Heart left ventricle (tissue), 16 donors: Measurements from ENCODE around the gene GRIA1. TPM values are rescaled to one million over a fixed set of nuclear protein-coding genes. Genes with fewer than 3 reads are reported as not detected.

Experiments used
- ATAC-seq, 4 donors: fragments of 200-7000 bp; cut with Tn5 transposase; one replicate each; pipeline ENCODE4 v1.9.1; 2020 to 2022; ENCODE audit warnings: moderate library complexity in 4 of 4, mild to moderate bottlenecking in 3 of 4, moderate number of reproducible peaks in 1 of 4
- DNase-seq, 5 donors: peaks; one replicate each; pipeline ENCODE4 v3.0.0-alpha.2; 2020
- H3K27ac ChIP-seq, 12 donors: fragments of 200-600 bp; sonication (generic) in 4 of 12; one replicate each; pipeline versions ENCODE4 v1.5.0 to v1.8.0; 2016 to 2022; ENCODE audit warnings: mild to moderate bottlenecking in 2 of 12
- H3K27me3 ChIP-seq, 9 donors: fragments of 200-600 bp; sonication (generic) in 2 of 9; one replicate each; pipeline versions ENCODE4 v1.5.1 to v1.8.0; 2016 to 2022; ENCODE audit warnings: mild to moderate bottlenecking in 3 of 9
- H3K36me3 ChIP-seq, 9 donors: fragments of 200-600 bp; sonication (generic) in 2 of 9; one replicate each; pipeline versions ENCODE4 v1.5.0 to v1.8.0; 2018 to 2022; ENCODE audit warnings: mild to moderate bottlenecking in 2 of 9
- H3K4me1 ChIP-seq, 12 donors: fragments of 200-600 bp; sonication (generic) in 4 of 12; one replicate each; pipeline versions ENCODE4 v1.5.0 to v1.8.0; 2016 to 2022; ENCODE audit warnings: mild to moderate bottlenecking in 3 of 12
- H3K4me3 ChIP-seq, 12 donors: fragments of 200-600 bp; sonication (generic) in 4 of 12; one replicate each; pipeline versions ENCODE4 v1.5.0 to v1.8.0; 2017 to 2022; ENCODE audit warnings: mild to moderate bottlenecking in 9 of 12, moderate library complexity in 4 of 12
- H3K9me3 ChIP-seq, 12 donors: fragments of 200-600 bp; sonication (generic) in 4 of 12; one replicate each; pipeline versions ENCODE4 v1.5.0 to v1.8.0; 2016 to 2022; ENCODE audit warnings: mild to moderate bottlenecking in 1 of 12
- CTCF ChIP-seq, 12 donors: fragments of 200-600 bp; sonication (generic) in 4 of 12; IDR thresholded peaks; one replicate each; pipeline versions ENCODE4 v1.5.0 to v1.8.0; 2018 to 2022; ENCODE audit warnings: antibody characterized with exemption in 12 of 12, mild to moderate bottlenecking in 5 of 12
- POLR2A ChIP-seq, 2 donors: fragments of 450-650 bp; IDR thresholded peaks; one replicate each; pipeline ENCODE4 v1.6.1; 2017; ENCODE audit warnings: antibody characterized with exemption in 2 of 2, mild to moderate bottlenecking in 2 of 2, moderate library complexity in 2 of 2
- WGBS, 4 donors: extraction: QIAGEN DNeasy Blood & Tissue Kit in 2 of 4; methylation state at CpG; one replicate each; pipeline versions ENCODE4 v1.1.5 to v1.1.7; 2013 to 2018; 5-methylcytosine and 5-hydroxymethylcytosine counted together
- intact Hi-C, 10 donors: fragments of 100-400 bp; cut with DNase I; formaldehyde crosslinking; loops; one replicate each; pipeline versions ENCODE4 v1.11.1 to v1.14.2; 2022
- polyA plus RNA-seq, 2 donors: library from polyadenylated mRNA; stranded (reverse); fragments of 200-250 nt; gene quantifications; one replicate each; pipeline ENCODE4 v1.2.3, GENCODE V29; 2013
- total RNA-seq, 9 donors: library from RNA; depleted of rRNA in 2 of 9; stranded (reverse); fragments of >200 nt in 2 of 9; fragmentation: NEBNext Ultra II Directional in 3 of 9; extraction: Animal tissue kit (Norgen Biotek cat#: 25700) in 3 of 9; gene quantifications; one replicate each; pipeline versions ENCODE4 v1.1.0 to v1.2.4, GENCODE V29; 2016 to 2023
- donor health status: ischemic (EF 13 %, LVEDD 7.1; RV severe dilation, severe dysfunction).
- donor health status: healthy with polysubstance abuse.
- donor health status: DM: no; HTN: yes; CAD: no.
- donor health status: DM: no; HTN: no; CAD: no.
- donor health status: ischemic (EF 25% LVEDD 6.9; RV normal size, moderate dysfunction).
- donor health status: ischemic (EF 25% LVEDD 5.7; RV mildly dilated, moderate dysfunction).
- donor health status: healthy.
- donor health status: DM: yes; HTN: yes; CAD: no.
- donor health status: ischemic (EF 35%, LVEDD 5.7; RV mildly dilated, moderate dysfunction).
- donor health status: nonischemic (EF 11% LVEDD 7.7; RV severe dilation, severe dysfunction).
- donor health status: DM: yes; HTN: yes; CAD: no.
- donor health status: PGD.
- donor health status: ischemic (EF 29% LVEDD 5.4; RV normal size, mild dysfunction).
- donor health status: nonischemic (EF 23%, LVEDD 6.1; RV moderate dilation, normal function).

Gene GRIA1
- total and polyA plus RNA-seq, 11 donors = 0.07 to 1.5 (median 0.37) TPM; not detected in 3

GRCh38 chr5:153533546-153533945 is 43.1 kb downstream of the GRIA1 start:
- no peak overlapping the region for H3K4me3 ChIP-seq
- DNase-seq (no peak), ATAC-seq (no peak)
- 89 to 94% (median 91%) methylated on average over 1 of the region's 1 CpG for WGBS, 4 donors
- intact Hi-C loops = no loop called here
- H3K36me3 ChIP-seq = no peaks in the 10 kb centered on the region
- no peaks in the 10 kb centered on the region for H3K27me3 ChIP-seq
- TF ChIP-seq POLR2A (IDR thresholded peaks at IDR 0.05) (no peak), CTCF (IDR thresholded peaks at IDR 0.05) (no peak)
- H3K27ac ChIP-seq = no peak overlapping the region
- H3K4me1 ChIP-seq = no peaks in the 10 kb centered on the region
- H3K9me3 ChIP-seq = no peaks in the 10 kb centered on the region

GRCh38 chr5:153534102-153534501 is 43.6 kb downstream of the GRIA1 start:
- ATAC-seq (no peak), DNase-seq (no peak)
- TF ChIP-seq CTCF (IDR thresholded peaks at IDR 0.05) = no peak
- no peak for TF ChIP-seq POLR2A (IDR thresholded peaks at IDR 0.05)
- Histone ChIP-seq H3K27ac (no peak overlapping the region), H3K9me3 (no peaks in the 10 kb centered on the region), H3K27me3 (no peaks in the 10 kb centered on the region), H3K4me3 (no peak overlapping the region), H3K4me1 (no peaks in the 10 kb centered on the region), H3K36me3 (no peaks in the 10 kb centered on the region)
- intact Hi-C loops = no loop called here
- 44 to 73% (median 58%) methylated on average over 1 of the region's 1 CpG for WGBS, 4 donors

- Histone ChIP-seq H3K27ac (no peak overlapping the region), H3K36me3 (no peaks in the 10 kb centered on the region), H3K4me1 (no peaks in the 10 kb centered on the region), H3K4me3 (no peak overlapping the region), H3K9me3 (no peaks in the 10 kb centered on the region), H3K27me3 (no peaks in the 10 kb centered on the region)
- intact Hi-C loops = no loop called here
- TF ChIP-seq POLR2A (IDR thresholded peaks at IDR 0.05) = no peak
- no peak for DNase-seq
- 87 to 92% (median 88%) methylated on average over 8 of the region's 8 CpGs for WGBS, 4 donors
- no peak for ATAC-seq
These were observed 46.7 kb downstream of the GRIA1 start for GRCh38 chr5:153537207-153537606.

- Histone ChIP-seq H3K9me3 (no peaks in the 10 kb centered on the region), H3K27ac (no peak overlapping the region), H3K4me3 (no peak overlapping the region), H3K27me3 (no peaks in the 10 kb centered on the region), H3K4me1 (no peaks in the 10 kb centered on the region), H3K36me3 (no peaks in the 10 kb centered on the region)
- intact Hi-C loops = no loop called here
- ATAC-seq (no peak), DNase-seq (no peak)
- TF ChIP-seq CTCF (IDR thresholded peaks at IDR 0.05) = no peak
- TF ChIP-seq POLR2A (IDR thresholded peaks at IDR 0.05) = no peak
- 50 to 72% (median 65%) methylated on average over 4 of the region's 4 CpGs for WGBS, 4 donors
These were observed 49.5 kb downstream of the GRIA1 start for GRCh38 chr5:153539983-153540382.

- ATAC-seq (no peak), DNase-seq (no peak)
- no peaks in the 10 kb centered on the region for H3K36me3 ChIP-seq
- no peaks in the 10 kb centered on the region for H3K4me1 ChIP-seq
- TF ChIP-seq POLR2A (IDR thresholded peaks at IDR 0.05) = no peak
- TF ChIP-seq CTCF (IDR thresholded peaks at IDR 0.05) = no peak
- no peak overlapping the region for H3K27ac ChIP-seq
- intact Hi-C loops = no loop called here
- H3K27me3 ChIP-seq = no peaks in the 10 kb centered on the region
- whole genome bisulfite sequencing, 4 donors = 83 to 91% (median 87%) methylated on average over 1 of the region's 1 CpG
- no peak overlapping the region for H3K4me3 ChIP-seq
- H3K9me3 ChIP-seq = no peaks in the 10 kb centered on the region
These were observed 52.1 kb downstream of the GRIA1 start for GRCh38 chr5:153542536-153542935.
